HS-5 (cell line): ENCODE data around the gene CCDC34.
"Not testable (repeated sequence)": the region's sequence is repeated elsewhere in the genome, so short reads cannot be mapped to it uniquely, and the experiment has no call there.

Experiments
- DNase-seq: peaks from one replicate; pipeline ENCODE4 v3.0.0-alpha.2; 2012; ENCODE audit warnings: low read depth

Gene CCDC34

DNA sequence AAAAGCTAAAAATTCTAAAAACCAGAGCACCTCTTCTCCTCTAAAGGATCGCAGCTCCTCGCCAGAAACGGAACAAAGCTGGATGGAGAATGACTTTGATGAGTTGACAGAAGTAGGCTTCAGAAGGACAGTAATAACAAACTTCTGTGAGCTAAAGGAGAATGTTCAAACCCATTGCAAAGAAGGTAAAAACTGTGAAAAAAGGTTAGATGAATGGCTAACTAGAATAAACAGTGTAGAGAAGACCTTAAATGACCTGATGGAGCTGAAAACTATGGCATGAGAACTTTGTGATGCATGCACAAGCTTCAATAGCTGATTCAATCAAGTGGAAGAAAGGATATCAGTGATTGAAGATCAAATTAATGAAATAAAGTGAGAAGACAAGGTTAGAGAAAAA, 40.8 kb downstream of the CCDC34 start:
- not testable (repeated sequence) for DNase-seq

DNA sequence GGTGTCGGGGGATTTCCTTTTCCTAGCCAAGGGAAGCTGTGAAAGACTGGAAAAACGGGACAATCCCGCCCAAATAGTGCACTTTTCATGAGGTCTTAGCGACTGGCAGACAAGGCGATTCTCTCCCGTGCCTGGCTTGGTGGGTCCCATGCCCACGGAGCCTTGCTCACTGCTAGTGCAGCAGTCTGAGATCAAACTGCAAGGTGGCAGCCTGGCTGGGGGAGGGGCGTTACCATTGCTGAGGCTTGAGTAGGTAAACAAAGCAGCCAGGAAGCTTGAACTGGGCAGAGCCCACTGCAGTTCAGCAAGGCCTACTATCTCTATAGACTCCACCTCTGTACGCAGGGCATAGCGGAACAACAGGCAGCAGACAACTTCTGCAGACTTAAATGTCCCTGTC, 41.7 kb downstream of the CCDC34 start:
- DNase-seq, result not testable (repeated sequence)

DNA sequence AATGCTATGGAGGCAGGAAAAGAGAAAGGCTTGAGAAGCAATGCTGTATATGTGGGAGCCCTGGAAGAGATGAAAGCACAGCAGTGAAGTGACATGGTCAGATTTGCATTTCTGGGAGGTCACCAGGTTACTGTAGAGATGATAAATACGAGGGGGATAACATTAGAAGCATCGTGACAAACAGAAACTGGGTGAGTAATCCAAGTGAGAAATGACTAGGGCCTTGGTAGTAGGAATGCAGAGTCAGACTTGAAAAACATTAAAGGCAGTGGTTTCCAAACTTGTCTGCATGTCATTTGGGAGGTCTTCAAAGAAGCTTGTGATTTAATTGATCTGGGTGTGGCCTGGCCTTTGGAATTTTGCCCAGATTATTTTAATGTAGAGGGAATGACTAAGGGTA, 43.9 kb downstream of the CCDC34 start:
- no peak for DNase-seq

DNA sequence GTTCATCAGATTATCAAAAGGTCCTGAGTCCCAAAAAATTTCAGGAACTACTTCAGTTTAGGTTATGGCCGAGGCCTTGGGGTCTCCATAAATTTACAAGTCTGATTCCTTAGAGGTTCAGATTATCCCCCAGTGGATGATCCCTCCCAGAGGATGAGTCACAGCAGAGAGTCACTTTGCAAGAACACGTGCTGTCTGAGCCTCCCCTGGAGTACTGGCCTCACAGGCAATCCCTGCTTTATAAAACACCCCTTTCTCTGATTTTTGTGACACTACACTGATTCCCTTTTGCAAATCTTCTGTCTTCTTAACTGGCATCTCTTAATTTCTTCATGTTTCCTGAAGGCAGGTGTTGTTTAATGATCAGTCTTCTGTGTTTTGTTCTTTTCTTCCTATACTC, 45.3 kb downstream of the CCDC34 start:
- peak; percentile 40 for DNase-seq

DNA sequence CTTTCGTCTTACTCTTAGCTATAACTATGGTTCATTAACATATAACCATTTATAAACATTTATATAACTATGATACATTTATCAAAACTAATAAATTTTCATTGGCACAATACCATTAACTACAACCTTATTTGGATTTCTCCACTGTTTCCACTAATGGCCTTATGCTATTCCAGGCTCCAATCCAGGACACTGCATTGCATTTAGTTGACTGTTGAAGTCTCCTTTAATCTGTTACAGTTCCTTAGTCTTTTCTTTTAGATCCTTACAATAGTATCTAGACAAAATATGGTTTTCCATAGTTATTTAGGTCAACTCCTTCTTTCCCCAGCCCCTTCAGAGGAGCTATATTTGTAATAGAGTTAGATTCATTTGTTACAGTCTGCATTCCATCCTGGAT, 47.2 kb downstream of the CCDC34 start:
- DNase-seq, result no peak

DNA sequence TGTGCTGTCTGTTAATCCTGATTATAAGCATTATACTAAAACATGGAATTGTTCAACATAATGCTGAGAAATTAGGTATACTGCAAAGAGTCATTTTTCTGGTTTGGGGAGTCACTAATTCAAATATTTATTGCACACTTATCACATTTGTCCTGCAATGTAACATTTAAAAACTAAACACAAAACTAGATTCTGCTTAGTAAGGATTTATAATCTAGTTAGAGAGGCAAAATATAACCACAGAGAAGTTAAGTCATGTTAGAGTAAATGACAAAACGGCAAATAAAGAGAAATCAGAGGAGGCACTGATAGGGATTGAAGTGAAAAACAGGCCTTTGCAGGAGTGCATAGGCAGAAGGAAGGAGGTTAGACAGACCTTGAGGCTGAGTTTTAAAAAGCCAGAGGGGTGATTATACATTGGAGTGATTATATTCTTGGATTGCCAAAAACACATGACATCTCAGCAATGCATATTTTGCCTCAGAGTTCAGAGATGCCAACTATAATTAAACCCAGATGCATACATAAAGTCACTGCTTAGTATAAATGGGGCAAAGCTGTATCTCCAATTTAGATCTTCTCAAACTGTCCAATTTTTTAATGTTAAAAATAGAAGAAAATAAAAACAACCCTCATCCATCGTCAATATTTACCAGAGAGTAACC, 49.7 kb downstream of the CCDC34 start:
- DNase-seq, result no peak

DNA sequence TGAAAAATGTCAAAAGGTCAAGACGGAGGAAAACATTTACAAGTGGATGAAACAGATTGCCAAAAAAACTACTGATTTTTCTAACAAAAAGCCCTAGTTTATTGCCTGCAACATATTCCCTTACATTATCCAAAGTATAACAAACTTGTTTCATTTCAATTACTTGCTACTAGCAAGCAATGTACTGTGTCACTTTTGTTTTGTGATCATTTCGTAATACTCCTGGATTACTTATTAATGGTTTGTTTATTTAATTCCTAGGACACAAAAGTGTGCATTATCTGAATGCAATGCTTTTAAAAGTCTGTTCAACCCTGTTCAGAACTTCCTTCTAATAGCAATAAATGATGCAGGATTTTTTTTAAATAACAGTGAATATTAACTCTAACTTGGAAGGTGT, 50.9 kb downstream of the CCDC34 start:
- no peak for DNase-seq

DNA sequence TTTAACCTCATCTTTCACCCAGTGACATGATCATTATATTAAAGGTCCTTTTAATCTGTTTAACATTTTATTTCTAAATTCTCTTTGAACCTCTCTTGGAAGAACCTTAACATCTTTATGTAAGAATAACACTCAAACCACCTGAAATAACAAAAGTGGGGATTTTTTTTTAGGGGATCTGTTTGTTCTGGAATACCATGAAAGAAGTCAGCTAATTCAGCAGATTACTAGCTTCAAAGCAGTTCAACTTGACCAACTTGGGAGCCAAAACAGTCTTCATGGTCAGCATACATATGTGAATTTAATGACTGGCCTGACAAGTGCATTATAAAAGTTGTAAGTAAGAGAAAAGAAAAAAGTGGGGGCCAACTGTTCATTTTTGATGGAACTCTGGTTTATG, 52.3 kb downstream of the CCDC34 start:
- no peak for DNase-seq

DNA sequence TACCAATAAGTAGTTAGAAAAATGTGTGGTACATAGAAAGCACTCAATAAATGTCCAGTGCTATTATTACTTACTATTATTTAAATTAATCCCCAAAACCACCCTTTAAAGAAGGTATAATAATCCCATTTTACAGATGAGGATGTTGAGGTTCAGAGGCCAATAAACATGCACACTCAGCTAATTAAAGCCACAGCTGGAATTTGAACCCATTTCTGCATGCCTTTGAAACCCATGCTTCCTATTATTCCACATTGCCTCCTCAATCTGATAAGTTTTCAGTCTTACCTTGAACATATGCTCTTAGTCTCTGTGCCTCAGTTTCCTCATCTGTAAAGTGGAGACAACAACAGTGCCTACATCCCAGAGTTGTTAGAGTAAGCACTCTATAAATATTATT, 52.8 kb downstream of the CCDC34 start:
- no peak for DNase-seq

DNA sequence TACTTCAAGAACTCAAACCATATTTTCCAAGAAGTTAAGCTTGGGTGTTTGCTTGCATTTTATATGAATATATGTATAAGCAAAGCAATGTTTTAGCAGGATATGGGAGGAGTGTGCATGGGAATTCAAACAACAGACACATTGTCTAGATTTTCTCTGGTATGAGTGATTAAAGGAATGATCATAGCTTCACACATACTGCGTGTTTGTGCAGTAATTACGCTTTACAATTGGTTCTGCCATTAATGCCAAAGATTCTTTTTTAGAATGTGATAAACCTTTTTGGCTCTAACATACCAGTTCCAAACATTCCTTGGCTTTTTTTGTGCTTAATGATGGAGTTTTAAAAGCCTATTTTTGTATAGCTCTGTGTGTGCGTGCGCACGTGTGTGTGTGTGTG, 54.0 kb downstream of the CCDC34 start:
- DNase-seq, result no peak

DNA sequence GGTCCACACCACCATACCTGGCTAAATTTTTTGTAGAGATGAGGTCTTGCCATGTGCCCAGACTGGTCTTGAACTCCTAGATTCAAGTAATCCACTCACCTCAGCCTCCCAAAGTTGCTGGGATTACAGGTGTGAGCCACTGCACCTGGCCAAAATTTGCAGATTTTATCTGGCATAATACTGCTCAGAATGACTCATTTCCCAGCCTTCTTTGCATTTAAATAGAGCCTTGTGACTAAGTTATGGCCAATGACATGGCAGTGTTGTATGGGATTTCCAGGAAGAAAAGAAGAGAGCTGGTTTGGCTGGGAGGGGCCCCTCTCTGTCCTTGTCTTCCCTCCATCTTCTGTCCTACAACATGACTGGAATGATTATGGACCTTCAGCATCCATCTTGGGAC, 55.8 kb downstream of the CCDC34 start:
- no peak for DNase-seq

DNA sequence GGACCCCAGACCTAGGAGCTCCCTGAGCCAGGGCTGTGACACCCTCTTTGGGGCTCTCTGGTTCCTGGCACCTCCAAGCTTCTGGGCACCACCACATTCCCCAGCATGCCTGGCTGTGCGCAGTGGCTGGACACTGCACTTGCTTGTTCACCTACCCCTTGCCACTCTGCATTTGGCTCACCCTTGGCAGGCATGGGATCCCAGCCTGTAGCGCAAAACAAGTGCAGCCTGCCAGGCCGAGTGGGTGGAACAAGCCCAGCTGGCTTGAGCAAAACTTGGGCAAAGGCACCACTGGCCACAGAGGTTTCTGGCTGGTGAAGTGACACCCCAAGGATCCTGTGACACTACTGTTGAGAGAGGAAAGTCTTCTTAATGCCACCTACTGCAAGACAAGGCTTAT, 57.3 kb downstream of the CCDC34 start:
- no peak for DNase-seq

DNA sequence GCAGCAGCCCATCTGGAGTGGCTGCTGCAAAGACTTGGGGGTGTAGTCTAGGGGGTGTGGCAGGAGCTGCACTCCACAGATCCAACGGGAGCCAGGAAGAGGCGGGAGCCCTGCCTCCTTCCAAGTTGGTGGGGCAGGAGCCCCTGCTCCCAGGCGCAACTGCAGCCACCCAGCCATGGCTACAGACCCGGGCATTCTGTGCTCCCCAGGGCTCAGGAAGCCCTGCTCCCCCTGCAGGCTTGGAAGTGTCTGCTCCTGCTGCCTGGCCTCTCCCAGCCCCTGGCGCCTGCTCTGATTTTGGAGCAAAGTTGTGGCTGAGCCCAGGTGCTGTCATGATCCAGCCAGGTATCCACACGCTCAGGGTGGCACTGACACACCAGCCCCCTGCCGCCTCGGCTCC, 58.5 kb downstream of the CCDC34 start:
- no peak for DNase-seq

DNA sequence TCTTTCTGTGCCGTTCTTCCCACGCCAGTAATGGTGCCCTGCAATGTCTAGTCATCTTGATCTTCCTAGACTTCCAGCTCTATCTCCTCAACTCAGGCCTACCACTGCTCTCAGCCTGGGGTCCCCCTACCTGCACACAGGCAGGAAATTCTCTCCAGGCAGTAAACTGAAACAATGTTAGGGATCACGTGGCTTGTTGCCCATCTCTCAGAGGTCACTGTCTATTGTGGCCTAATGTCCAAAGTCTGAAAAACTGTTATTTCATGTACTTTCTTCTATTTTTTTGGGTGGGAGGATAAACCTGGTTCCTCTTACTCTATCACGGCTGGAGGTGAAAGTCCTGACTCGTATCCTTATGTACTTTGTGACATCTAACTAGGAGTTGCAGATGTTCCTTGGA, 59.1 kb downstream of the CCDC34 start:
- no peak for DNase-seq

DNA sequence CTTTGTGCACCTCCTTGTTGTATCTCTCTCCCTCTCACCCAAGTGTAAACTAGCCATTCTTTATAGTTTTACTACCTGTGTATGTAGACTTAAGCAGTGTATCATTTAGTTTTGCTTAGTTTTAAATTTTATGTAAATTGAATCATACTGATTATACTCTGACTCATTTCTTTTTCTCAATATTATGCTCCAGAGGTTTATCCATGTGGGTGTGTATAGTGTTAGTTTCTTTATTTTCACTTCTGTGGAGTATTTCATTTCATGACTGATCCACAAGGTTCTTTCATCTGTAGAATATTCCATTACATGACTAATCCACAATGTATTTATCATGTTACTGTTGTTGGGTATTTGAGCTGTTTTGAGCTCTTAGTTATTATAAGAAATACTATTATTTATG, 62.0 kb downstream of the CCDC34 start:
- DNase-seq, result no peak

DNA sequence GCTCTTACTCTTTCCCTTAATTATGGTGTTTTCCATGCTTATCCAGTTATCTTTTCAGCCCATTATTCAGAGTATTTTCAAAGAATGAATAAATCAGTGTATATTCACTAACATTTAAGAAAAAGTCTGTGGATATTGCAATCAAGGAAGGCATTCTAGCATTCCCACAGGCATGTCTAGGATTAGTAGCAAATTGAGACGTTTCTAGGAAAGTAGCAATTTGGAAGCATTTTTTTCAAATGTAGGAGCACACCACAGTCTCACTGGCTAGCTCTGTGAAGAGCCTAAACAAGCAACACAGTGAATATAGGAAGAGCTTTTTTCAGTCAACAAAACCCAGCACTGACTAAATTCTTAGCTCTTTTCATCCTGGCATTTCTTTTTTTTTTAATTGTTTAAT, 65.4 kb downstream of the CCDC34 start:
- no peak for DNase-seq

DNA sequence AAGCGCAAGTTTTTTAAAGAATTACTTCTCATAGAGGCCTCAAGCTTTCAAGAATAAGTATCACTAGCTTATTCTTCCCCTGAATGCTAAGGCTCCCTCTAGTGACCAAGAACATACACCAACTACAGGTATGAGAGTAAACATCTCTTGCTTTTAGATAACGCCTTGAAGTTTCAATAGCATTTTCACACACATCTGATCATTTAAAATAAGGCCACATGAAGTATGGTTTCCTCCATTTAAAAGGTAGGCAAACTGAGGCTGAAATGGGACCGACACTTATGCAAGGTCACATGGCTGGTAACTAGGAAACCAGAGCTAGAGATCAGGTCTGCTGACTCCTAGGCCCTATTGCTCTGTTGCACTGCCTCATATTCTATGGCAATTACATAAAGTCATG, 66.5 kb downstream of the CCDC34 start:
- no peak for DNase-seq

DNA sequence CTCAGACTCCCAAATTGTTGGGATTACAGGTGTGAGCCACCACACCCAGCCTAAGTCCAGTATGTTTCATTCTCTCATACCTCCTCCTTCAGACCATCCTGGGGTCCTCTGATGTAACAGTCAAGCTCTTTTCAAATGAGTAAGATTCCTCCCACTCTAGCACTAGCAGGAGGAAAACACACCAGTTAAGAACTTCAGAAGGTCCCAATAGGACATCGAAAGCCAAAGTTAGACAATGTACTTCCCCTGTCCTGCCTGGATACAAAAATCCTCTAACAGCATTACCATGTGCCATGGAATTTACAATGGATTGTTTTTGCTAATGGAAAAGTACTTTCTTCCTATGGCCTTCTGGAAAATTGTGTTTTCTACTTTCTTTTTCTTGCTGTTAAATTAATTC, 67.1 kb downstream of the CCDC34 start:
- no peak for DNase-seq

DNA sequence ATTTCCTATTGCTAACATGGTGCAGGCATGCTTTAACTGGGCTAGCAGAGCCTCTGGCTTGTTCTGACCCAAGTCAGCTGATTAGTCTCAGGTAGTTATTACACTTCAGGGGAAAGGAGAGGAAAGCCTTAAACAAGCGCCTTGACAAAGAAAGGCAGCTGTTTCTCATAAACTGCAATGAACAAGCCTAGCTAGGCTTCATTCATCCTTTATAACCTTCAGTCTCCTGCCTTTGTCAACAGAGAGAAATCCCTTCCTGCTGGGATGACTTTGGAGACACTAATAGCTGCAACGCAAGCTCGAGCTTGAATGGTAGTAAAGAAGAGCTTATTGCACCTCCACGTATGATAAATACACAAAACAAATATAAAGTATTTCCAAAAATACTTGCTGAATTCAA, 68.4 kb downstream of the CCDC34 start:
- no peak for DNase-seq

DNA sequence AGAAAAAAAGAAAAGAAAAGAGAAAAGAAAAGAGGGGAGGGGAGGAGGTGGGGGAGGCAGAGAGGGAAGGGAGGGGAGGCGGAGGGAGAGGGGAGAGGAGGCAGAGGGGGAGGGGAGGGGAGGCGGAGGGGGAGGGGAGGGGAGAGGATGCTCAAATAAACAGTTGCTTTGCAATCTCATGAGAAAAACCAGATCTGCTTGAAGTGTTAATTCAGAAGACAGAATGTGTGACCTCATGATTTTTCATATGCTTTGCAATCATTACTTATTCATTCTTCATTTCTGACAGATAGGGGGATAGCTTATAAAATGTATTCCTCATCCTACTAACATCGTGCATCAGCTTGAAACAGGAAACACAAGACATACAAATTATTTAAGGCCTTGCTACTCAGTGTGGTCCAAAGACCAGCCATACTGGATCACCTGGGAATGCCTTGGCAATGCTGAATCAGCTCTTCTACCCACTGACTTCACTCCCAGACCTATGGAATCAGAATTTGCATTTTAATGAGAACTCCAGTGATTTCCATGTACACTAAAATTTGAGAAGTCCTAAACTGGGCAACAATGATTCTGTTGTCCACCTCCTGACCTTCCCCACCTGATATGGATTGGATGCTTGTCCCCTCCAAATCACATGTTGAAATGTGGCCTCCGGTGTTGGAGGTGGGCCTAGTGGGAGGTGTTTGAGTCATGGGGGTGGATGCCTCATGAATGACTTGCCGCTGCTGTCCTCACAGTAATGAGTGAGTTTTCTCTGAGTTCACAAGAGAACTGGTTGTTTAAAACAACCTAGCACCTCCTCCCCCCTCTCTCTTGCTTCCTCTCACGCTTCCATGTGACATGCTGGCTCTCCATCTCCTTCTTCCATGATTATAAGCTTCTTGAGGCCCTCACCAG, 69.2 kb downstream of the CCDC34 start:
- DNase-seq, result peak; percentile 30

DNA sequence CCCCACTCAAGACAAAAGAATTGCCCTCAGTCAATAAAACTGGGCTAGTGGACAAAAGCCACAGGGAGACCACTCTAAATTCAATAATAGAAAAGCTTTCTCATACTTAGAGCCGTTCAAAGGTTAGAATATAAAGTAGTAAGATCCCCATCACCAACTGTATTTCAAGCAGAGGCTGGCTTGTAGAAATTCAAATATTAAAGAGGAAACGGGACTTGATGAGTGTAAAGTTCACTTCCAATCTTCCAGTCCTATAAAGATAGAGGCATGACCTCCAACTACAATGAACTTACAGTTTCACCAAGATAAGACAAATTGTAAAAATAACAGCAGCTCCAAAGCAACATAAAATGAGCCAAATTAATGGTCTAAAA, 70.4 kb downstream of the CCDC34 start:
- DNase-seq, result no peak

DNA sequence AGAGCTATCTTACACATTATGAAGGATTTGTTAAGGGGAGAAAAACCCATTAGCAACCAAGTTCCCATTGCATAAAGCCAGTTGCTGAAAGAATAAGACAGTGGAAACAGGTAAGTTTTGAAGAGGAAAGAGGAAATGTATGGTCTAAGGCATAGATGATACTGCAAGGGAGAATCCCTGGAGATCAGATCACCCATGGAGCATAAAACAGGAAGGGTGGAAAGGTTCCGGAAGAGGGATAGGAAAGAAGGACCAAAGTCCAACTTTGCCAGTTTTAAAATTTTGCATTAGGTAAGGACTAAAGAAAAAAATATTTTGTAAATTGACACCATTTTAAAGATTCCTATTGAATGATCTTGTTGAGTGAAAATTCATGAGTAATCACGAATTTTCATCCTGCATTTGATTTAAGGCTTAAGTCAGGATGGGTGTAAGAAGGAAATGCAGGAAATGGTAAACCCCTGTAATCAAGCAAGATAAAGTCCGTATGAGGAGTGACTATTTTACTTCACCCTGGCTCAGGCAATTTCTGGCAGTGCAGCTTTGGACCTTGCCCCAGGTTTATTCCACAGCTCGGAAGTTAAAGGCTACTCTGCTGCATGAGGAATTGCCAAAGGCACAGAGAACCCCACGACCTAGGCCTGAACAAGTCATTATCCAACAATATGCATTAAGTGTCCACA, 70.9 kb downstream of the CCDC34 start:
- DNase-seq, result no peak

DNA sequence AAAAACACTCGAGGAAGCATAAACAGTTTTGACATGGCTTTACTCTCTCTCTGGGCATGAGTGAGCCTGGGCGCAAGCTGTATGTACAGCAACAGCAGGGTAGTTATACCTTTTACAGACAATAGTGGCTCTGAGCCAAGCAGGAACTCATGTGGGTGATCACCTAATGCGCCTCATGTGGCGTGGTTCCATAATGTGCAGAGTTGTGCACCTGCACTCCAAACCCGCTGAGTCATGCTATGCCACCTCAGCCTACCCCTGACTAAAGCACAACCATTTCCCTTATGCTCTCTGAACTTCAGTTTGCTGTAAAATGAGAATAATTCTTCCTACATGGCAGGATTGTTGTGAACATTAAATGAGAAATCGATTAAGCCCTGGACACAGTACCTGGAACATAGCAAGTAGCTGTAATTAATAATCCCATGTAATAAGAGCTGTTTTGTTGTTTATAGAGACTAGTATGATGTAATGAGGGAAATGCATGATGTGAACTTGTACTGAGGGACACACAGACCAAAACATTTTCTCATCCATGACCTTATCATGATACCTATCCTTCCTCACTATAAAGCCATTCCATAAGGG, 71.6 kb downstream of the CCDC34 start:
- DNase-seq, result no peak
